Measurements from ENCODE around the gene ANO3.
A peak's percentile ranks its signal among the peaks of the same experiment; 100 is the strongest.
"Not testable (repeated sequence)": the region's sequence is repeated elsewhere in the genome, so short reads cannot be mapped to it uniquely, and the experiment has no call there.

The ANO3 gene
- 0 to 0.20 (median 0) reads per million in 18 experiments for total RNA-seq

GRCh38 chr11:26331911-26332571, at the start of gene ANO3:
TSS of gene ANO3 (plus strand) at chr11:26332130. CDS start at chr11:26332276, 146 bp downstream.
- DNase-seq: no peak

DNA sequence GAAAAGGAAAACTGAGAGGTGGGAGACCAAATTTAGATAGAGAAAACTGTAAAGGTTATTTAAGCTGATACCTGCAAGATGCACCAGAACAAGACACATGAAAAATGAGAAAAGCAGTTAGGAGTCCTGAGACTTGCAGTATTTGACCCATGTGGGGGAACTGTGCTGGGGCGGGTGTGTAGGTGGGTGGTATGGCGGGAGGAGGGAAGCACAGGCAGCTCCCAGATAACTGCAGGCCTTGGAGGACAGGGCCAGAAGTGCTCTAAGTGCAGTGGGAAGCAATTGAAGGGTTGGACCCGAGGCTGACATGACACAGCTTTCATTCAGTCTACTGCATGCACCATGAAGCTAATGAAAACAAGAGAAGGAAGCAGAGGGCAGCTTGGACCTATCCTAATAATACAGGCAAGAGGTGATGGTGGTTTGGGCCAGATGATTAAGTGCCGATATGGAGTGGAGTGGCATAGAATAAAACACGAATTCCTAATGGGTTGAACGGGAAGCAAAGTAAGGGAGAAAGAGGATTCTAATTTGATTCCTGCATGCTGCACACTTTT, 48.0 kb upstream of the ANO3 start:
- DNase-seq: no peak

GRCh38 chr11:26285608-26286007, 46.3 kb upstream of the ANO3 start:
- no peak for DNase-seq

- no peak for DNase-seq
Observed at GRCh38 chr11:26286472-26287066, 45.4 kb upstream of the ANO3 start.

DNA sequence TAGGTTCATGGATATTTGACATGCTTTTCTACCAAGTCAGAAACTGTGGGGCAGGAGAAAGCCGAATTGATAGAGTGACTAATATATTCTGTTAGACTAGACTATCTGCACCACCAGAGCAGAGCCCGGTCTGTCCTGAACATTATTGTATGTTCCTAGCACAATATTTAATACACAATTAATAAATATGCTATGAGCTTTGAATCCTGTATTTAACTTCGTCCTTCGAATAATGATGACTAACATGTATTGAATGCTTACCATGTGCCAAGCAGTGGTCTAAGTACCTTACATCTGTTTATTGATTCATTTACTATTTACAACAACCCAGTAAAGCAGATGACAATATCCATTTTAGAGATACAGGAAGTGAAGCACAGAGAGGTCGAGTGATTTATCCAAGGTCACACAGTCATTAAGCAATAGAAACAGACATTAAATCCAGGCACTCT, 44.8 kb upstream of the ANO3 start:
- no peak for DNase-seq

DNA sequence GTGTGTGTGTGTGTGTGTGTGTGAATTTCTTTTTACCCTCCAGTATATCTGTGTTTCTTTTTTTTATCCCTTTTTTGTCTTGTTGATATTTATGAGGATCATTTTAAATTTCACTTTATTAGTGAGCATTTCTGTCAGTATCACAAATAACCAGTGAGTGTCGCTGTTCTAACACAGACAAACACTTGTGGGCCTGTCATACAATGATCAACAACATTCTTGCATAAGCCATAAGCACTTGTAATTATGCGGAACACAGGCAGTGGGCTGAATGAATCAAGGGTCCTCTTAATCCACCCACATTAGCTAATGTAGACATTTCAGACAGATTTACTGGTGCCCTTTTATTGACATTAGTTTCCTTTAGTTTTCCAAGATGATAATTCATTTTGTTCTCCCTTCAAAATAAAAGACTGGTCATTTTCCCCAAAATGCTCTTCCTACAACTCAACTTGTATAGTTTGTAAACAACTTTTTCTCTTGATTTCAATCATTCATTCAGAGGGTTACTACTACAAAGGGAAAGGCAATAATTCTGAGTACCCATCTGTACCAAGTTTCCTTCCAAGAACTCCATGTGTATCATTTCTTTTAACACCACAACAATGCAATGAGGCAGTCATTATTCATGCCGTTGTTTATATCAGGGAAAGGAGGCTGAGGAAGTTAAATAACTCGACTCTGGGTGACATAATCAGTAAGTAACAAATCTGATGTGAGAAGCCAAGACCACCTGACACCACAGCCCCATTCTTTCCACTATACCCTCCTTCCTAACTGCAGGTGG, 34.5 kb upstream of the ANO3 start:
- peak; percentile 39 to 49 for DNase-seq

DNA sequence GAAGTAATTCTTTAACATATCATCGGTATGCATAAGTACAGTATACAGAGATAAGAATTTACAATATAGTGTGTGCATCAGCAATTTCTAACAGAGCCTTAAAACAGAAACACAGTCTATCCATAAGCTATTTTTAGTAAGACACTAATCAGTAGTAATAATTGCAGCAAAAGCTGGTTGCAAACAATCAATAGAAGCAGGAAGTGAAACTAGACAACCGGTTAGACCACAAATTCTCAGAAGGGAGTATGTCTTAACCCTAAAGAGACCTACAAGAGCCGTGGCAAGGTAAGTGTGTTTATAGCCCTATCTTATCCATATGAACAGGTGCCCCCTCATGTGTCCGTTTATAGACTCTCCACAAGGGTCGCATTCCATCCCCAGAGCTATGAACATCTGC, 15.6 kb upstream of the ANO3 start:
- not testable (repeated sequence) for DNase-seq

DNA sequence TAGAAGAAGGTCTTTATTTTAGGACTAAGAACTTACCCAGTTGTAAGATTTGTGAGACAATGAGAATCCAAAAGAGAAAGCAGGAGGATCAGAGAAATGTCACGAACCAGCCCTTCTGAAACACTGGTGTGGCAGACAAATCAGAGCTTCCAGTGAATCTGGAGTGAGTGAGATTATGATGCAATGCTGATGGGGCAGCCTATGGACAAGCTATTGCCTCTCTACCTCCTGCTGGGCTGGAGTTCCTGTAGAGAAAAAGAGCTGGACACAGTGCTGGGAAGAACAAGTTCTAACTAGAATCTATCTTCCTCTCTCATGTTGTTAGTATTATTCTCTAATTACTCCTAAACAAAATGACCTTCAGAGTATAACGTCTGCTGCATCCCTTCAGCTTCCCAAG, 12.0 kb upstream of the ANO3 start:
- no peak for DNase-seq

- DNase-seq: no peak
Observed at GRCh38 chr11:26321516-26321915, 10.4 kb upstream of the ANO3 start.

DNA sequence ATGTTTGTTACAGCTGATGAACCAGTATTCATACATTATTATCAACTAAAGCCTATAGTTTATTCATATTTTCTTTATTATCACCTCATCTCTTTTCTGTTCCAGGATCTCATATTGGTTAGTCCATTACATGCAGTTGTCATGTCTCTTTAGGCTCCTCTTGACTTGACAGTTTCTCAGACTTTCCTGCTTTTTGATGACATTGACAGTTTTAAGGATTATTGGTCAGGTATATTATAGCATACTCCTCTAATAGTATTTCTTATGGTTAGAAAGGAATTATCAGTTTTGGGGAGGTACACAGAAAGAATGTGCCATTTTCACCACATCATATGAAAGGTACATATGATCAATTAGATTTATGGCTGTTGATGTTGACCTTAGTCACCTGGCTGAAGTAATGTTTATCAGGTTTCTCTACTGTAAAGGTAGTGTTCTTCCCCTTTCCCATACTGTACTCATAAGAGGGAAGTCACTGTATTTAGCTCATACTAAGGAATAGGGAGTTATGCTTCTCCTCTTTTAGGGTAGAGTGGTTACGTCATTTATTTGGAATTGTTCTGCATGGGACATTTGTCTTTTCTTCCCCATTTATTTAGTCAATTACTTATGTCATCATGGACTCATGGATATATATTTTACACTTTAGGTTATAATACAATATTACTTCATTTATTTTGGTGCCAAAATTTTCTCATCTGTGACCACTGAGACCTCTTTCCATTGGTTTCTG, 9.4 kb upstream of the ANO3 start:
- no peak for DNase-seq

DNA sequence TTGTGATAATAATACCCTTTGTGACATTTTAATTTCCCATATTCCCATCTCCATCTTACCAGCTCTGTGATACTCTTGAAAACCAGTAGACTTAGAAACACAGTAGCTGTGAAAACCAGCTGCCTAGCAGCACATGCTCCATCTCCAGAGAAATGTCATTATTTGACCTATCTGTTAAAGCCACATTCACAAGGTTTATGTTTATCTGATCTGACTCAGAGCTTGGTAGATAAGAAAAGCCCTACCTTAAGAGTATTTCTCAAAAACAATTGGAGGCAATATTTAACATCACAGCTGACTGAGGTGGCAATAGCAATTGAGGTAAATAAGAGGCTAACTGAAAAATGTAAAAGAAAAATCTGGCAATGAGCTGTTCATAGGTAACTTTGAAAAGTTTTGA, 8.1 kb upstream of the ANO3 start:
- no peak for DNase-seq

DNA sequence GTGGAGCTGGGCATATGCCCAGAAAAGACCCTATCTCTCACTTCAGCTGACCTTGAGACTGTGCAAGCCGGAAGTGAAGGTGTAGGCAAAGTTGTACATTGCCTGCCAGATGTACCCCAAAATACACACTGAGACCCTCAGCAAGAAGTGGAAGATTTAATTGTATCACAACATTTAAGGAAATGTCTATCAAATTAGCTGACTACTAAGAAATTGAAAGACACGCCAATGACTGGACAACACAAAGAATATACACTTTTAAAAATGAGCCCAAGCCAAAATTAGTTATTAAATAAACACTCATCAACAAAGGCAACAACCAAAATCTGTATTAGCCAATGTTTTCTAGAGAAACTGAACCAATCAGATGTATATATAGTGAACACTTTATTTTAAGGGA, 7.7 kb upstream of the ANO3 start:
- DNase-seq: no peak

DNA sequence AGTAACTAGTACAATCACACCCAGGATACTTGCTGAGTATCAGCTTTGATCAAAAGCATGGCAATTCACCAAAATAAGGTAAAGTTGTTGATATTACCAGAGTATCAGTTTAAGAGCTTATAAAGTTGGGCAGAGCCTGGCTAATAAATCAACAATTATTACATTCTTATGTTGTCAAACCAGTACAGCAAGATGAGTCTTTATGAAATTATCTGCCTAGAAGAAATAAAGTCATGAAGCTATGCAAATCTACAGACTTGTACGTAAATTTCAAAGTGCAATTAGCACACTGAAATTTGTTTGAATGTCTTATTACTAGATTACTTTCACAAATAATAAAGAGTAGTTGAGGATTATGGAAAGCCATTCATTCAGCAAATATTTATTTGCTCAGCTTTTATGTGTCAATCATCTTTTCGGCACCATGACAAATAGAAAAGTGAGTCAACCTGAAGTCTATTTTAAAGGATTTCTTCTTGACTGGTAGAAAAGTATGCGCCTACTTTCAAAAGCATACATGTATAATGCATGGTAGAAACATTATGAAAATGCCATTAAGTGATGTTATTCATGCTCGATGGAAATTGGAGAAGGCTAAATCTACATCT, 5.0 kb upstream of the ANO3 start:
- no peak for DNase-seq

DNA sequence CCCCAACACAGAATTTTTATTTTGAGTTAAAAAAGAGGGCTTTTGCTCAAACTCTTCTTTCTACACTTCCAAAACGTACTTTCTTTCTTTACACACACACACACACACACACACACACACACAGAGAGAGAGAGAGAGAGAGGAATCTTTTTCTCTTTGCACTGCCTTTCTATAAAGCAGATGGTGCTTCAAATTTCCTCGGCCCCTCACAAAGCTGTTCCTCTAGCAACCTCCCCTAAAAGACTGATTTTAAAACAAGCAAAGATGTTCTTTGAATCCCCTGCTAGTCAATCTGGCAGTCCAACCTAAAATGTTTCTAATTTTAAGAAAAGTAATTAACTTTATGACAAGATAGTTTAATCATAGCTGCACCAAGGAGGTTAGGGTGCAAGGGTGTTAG, 2.7 kb upstream of the ANO3 start:
- DNase-seq: no peak

DNA sequence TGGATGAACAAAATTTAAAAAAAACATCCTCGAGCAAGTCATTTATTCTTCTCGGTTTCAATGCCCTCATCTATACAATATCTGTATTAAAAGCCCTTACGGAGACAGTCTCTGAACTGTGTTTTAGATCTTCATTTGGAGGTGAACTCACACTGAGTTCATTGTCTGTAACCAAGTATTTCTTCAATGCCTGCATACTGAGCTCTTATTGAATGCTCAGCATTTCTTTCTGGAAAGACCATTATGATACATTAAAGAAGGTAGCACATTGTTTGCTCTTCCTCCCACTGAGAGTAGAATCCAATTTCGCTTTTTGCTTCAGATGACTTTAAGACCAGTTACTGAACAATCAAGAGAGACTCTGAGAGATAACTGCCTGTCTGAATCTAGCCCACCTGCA, 1.7 kb upstream of the ANO3 start:
- DNase-seq: no peak

DNA sequence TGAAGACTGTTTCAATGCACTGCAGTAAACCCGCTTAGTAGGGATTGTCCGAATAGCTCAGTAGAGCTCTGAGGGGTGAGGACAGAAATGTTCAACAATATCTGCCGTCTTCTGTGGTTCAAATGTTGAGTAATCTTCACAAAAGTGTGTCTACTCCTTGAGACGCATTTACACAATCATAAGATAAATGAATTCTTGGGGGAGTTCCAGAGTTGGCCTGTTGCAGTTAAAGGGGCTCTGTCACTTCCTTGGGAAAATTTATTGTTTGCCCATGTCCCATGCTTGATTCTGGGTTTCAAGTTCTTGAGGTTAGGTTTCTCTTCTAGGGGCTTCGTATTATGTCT, 614 bp downstream of the ANO3 start:
- DNase-seq: no peak

DNA sequence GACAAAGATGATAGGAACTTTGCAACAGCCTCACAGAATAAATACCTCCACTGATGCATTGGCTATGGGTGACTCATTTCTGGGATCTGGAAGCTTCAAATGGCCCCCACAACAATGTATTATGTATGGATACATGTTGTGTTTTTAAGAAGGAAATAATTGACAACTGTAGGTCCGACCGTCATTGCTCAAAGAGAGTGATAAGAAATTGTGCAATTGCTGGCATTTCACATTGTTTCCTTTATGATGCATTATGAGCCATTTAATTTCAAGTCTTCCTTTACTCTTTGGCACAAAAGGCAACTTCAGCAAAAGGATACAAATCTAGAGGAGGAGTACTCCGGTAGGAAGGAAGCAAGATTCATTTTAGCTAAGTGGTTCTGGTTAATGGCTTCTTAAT, 2.0 kb downstream of the ANO3 start:
- DNase-seq: no peak

- DNase-seq: no peak
Observed at GRCh38 chr11:26335903-26336302, 4.0 kb downstream of the ANO3 start.

- no peak for DNase-seq
Observed at GRCh38 chr11:26344647-26345046, 12.7 kb downstream of the ANO3 start.

DNA sequence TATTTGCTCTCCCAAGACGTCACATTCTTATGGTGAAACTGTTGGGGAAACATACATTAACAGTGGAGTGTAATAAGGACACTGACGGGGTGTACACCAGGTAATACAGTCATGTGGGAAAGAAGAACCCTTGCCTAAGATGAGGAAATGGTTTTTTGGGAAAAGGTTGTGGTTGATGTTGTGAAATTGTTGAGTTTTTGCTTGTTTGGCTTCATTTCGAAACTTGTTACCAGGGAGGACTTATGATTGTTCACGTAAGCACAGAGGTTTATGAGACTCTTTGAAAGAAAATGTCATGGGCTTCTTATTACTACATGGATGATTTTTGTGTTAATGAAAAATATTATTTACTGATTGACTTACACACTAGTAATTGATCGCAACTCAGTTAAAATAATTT, 16.8 kb downstream of the ANO3 start:
- no peak for DNase-seq

DNA sequence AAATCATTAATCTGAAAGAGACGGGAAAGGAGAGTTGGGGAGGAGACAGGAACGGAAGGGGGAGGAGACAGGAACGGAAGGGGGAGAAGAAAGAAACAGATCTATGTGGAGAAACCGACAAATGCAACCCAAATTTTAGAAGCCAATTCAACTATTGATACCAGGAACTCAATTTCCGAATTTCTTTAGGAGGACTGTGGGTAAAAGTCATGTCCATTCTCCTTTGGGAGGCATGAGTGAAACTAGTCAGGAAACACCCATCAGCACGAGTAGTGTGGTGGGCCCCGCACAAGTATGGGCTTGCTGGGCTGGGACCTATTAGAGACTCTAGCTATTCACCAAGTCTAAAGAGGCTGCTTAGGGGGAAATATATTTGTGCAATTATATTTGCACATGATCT, 18.1 kb downstream of the ANO3 start:
- no peak for DNase-seq

DNA sequence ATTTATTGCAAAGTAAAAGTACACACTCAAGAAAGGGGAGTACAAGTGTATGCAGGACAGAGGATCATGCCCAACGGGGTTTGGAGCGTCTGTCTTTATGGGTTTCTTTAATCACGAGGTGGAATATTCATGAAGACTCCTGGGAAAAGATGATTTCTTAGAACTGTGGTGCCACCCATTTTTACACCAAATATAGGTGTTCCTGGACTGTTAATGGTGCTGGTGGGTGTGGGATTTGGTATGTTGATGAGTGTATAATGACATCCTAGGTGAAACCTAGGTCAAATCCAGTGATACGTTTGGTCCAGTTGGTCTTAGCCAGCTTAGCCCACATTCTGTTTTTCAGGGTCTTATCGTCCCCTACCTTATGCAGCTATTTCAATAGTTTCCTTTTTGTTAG, 21.1 kb downstream of the ANO3 start:
- no peak for DNase-seq

DNA sequence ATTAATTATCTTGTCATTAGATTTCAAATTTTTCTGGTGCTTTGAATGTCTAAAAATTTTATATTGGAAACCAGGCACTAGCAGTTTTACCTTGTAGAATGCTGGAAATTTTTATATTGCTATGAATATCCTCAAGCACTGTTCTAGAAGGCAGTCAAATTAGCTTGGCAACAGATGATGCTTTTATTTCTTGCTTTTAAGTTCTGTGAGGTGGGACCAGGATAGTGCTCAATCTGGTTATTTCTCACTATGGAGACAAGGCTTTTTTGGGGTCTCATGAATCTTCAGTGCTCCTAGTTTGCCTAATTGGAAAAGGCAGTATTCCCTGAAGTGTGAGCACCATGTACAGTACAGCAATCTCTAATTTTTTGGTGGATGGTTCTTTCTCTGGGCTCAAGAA, 27.1 kb downstream of the ANO3 start:
- no peak for DNase-seq
